HL-60 (cell line): ENCODE data around the gene XIRP1.

ENCODE experiments used
- DNase-seq, 2 experiments: peaks; one replicate each; pipeline ENCODE4 v3.0.0-alpha.2; 2010 to 2020; ENCODE audit warnings: low read depth in 1 of 2, low spot score in 1 of 2
- H3K27ac ChIP-seq: fragments of 250-450 bp; sonication (Bioruptor Pico); replicated peaks from 2 replicates; pipeline ENCODE4 v1.5.1; 2020; ENCODE audit warnings: mild to moderate bottlenecking, moderate library complexity
- H3K27me3 ChIP-seq: fragments of 250-450 bp; sonication (Bioruptor Pico); 2 replicates; pipeline ENCODE4 v1.5.1; 2021; ENCODE audit warnings: mild to moderate bottlenecking, moderate library complexity; ENCODE audit not compliant: insufficient read depth, poor library complexity, severe bottlenecking
- H3K4me3 ChIP-seq: replicated peaks from 2 replicates; pipeline ENCODE4 v1.5.1; 2011; ENCODE audit warnings: mild to moderate bottlenecking, control low read depth, low read length; ENCODE audit not compliant: insufficient read depth
- CTCF ChIP-seq: IDR thresholded peaks from one replicate; pipeline ENCODE4 v1.5.1; 2011; ENCODE audit warnings: low read length, control low read depth, inconsistent platforms; ENCODE audit not compliant: insufficient read depth
- GABPA ChIP-seq: IDR thresholded peaks from 2 replicates; pipeline ENCODE4 v1.6.1; 2012; ENCODE audit warnings: low read depth
- POLR2AphosphoS5 ChIP-seq: IDR thresholded peaks from 2 replicates; pipeline ENCODE4 v1.6.1; 2012; ENCODE audit warnings: low read depth
- REST ChIP-seq: IDR thresholded peaks from 2 replicates; pipeline ENCODE4 v1.6.1; 2012; ENCODE audit warnings: low read depth; ENCODE audit not compliant: insufficient replicate concordance
- SPI1 ChIP-seq: IDR thresholded peaks from 2 replicates; pipeline ENCODE4 v1.6.1; 2012; ENCODE audit warnings: low read depth, mild to moderate bottlenecking, borderline replicate concordance

XIRP1 gene

DNA sequence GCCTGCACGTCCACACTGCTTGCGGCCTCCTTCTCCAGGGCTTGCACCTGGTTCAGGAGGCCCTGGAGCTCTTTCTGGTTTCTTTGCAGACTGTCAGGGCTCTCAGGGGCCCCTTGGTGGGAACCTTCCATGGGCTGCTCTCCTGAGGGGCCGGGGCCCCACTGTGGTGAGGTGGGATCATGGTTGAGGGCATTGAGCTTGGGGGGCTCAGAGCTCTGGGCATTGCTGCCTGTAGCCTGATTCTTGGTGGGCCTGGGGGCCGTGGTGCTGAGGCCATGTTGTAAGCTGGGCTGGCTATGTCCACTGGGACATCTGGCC, 7.5 kb downstream of the XIRP1 start:
- H3K27me3 ChIP-seq = no peaks in the 10 kb centered on the region
- no peak for DNase-seq
- no peak overlapping the region for H3K4me3 ChIP-seq
- H3K27ac ChIP-seq = no peak overlapping the region
- TF ChIP-seq CTCF (no peak), SPI1 (no peak), POLR2AphosphoS5 (no peak), REST (no peak), GABPA (no peak)

- no peak overlapping the region for H3K4me3 ChIP-seq
- TF ChIP-seq CTCF (no peak), REST (no peak), SPI1 (no peak), GABPA (no peak), POLR2AphosphoS5 (no peak)
- DNase-seq = no peak
- H3K27me3 ChIP-seq = no peaks in the 10 kb centered on the region
- no peak overlapping the region for H3K27ac ChIP-seq
These were observed 8.1 kb downstream of the XIRP1 start for GRCh38 chr3:39184081-39184967.

DNA sequence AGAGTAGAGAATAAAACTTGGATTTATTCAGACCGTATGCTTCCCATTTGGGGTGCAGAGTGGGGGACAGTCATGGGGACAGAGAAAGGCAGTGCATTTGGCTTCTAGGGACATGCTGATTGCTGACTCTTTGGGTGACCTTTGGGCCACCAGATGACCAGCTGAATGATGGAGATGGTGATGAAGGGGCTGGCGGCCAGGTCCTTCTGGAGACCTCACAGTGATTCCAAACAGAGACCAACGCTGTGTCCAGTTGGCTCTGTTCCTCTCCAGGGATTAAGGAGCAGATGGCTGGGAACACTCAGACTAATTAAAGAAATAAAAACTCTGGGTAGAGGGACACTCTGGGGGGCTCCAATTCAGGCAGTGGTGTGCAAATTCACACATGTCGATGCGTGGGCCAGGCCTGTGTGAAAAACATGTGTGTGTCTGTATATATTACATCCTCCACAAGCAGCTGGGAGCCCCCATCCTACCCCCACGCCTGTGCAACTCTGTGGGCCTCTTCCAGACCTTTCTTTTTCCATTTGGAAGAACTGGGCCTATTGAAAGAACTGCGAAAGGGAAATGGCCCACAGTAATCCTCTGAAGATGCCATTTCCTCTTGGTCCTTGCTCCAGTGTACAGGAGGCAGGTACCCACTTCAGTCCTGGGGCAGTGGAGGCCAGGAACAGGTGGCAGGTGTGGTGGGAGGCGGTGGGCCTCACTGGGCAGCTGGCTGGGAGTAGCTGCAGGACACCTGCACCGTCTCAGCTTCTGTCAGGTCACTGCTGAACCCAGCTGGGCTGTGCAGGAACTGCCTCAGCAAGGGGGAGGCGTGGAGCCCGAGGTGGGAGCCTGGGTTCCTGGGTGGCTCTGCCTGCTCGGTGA, 8.9 kb downstream of the XIRP1 start:
- H3K27me3 ChIP-seq = no peaks in the 10 kb centered on the region
- no peak overlapping the region for H3K27ac ChIP-seq
- no peak overlapping the region for H3K4me3 ChIP-seq
- no peak for TF ChIP-seq CTCF
- no peak for TF ChIP-seq GABPA
- no peak for TF ChIP-seq POLR2AphosphoS5
- TF ChIP-seq SPI1 = no peak
- TF ChIP-seq REST = no peak
- DNase-seq = no peak
